ENCODE measurements around the gene EFCAB6.

EFCAB6 gene

GRCh38 chr22:43628250-43628649, 183.9 kb downstream of the EFCAB6 start:
- no peak for DNase-seq

GRCh38 chr22:43627485-43628213, 184.5 kb downstream of the EFCAB6 start:
- no peak for DNase-seq

GRCh38 chr22:43625242-43625641, 186.9 kb downstream of the EFCAB6 start:
- no peak for DNase-seq

GRCh38 chr22:43624144-43624998, 187.7 kb downstream of the EFCAB6 start:
- no peak for DNase-seq

- no peak for DNase-seq
Measured at GRCh38 chr22:43622886-43623285, 189.2 kb downstream of the EFCAB6 start.

GRCh38 chr22:43620197-43620596, 191.9 kb downstream of the EFCAB6 start:
- no peak for DNase-seq

- DNase-seq = no peak
Measured at GRCh38 chr22:43618517-43618916, 193.6 kb downstream of the EFCAB6 start.

- DNase-seq = no peak
Measured at GRCh38 chr22:43616645-43617044, 195.5 kb downstream of the EFCAB6 start.

- DNase-seq = no peak
Measured at GRCh38 chr22:43600265-43600664, 211.8 kb downstream of the EFCAB6 start.

- DNase-seq = no peak
Measured at GRCh38 chr22:43592476-43592875, 219.6 kb downstream of the EFCAB6 start.

- DNase-seq = no peak
Measured at GRCh38 chr22:43591380-43591779, 220.7 kb downstream of the EFCAB6 start.

GRCh38 chr22:43587574-43587973, 224.5 kb downstream of the EFCAB6 start:
- no peak for DNase-seq

- no peak for DNase-seq
Measured at GRCh38 chr22:43583501-43583900, 228.6 kb downstream of the EFCAB6 start.

GRCh38 chr22:43582394-43582793, 229.7 kb downstream of the EFCAB6 start:
- DNase-seq = no peak

- DNase-seq = no peak
Measured at GRCh38 chr22:43580271-43580750, 231.8 kb downstream of the EFCAB6 start.

- no peak for DNase-seq
Measured at GRCh38 chr22:43574738-43575137, 237.4 kb downstream of the EFCAB6 start.

GRCh38 chr22:43572710-43573109, 239.4 kb downstream of the EFCAB6 start:
- no peak for DNase-seq

- DNase-seq = no peak
Measured at GRCh38 chr22:43571181-43571580, 240.9 kb downstream of the EFCAB6 start.

GRCh38 chr22:43570531-43571165, 241.5 kb downstream of the EFCAB6 start:
- no peak for DNase-seq

- DNase-seq = no peak
Measured at GRCh38 chr22:43569111-43569510, 243.0 kb downstream of the EFCAB6 start.

GRCh38 chr22:43567691-43568324, 244.3 kb downstream of the EFCAB6 start:
- DNase-seq = peak; percentile 54

GRCh38 chr22:43566561-43567332, 245.4 kb downstream of the EFCAB6 start:
- no peak for DNase-seq

Measured in kidney glomerular epithelial cell (primary cell).